ENCODE measurements around the gene RELT. TPM values are rescaled to one million over a fixed set of nuclear protein-coding genes. Genes with fewer than 3 reads are reported as not detected.

The RELT gene
- total RNA-seq, 2 donors from 2014 or later = 17.3 to 19.6 TPM

DNA sequence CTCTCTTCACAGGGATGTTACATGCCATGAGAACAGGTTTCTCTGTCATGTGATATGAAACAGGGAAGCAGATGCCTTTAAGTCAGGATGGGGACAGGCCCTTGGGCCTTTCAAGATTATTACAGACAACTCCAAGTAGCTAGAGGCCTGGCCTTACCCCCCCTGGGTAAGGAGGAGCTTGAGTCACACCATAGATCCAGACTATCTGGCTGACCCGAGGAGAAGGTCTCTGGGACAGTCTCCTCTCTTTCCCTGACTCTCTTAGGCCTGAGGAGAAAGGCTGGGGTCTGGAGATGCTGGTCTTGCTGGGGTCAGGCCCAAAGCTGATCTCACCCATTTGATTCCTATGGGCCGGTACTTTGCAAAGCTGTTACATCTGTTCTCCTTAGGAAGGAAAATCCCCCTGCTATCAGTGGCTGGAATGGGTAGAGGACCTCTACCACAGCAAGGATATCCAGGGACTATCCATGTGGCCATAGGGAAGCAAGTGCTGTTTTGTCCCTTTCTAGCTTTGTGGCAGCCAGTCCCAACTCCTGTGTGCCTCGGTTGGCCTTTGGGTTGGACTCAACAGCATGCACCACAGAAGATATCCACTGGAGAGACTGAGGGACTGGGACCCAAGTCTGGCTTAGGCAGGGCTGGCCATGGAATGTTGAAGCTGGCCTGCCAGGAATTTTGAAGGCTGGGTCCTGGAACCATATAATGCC is 25.2 kb downstream of the RELT start:
- peaks cover 0 to 4% of the 10 kb centered on the region in 2 donors for H3K36me3 Mint-ChIP-seq (ENCODE audit: insufficient read depth in 2 of 2)
- ATAC-seq (replicated peaks in 1 of 2) (no peak), DNase-seq (no peak)
- no peak overlapping the region for H3K4me3 Mint-ChIP-seq
- H3K27me3 Mint-ChIP-seq (ENCODE audit: low read depth) = no peaks in the 10 kb centered on the region
- H3K4me1 Mint-ChIP-seq (ENCODE audit: low read depth) = no peaks in the 10 kb centered on the region
- no peak overlapping the region for H3K27ac Mint-ChIP-seq
- H3K9me3 Mint-ChIP-seq = no peaks in the 10 kb centered on the region

DNA sequence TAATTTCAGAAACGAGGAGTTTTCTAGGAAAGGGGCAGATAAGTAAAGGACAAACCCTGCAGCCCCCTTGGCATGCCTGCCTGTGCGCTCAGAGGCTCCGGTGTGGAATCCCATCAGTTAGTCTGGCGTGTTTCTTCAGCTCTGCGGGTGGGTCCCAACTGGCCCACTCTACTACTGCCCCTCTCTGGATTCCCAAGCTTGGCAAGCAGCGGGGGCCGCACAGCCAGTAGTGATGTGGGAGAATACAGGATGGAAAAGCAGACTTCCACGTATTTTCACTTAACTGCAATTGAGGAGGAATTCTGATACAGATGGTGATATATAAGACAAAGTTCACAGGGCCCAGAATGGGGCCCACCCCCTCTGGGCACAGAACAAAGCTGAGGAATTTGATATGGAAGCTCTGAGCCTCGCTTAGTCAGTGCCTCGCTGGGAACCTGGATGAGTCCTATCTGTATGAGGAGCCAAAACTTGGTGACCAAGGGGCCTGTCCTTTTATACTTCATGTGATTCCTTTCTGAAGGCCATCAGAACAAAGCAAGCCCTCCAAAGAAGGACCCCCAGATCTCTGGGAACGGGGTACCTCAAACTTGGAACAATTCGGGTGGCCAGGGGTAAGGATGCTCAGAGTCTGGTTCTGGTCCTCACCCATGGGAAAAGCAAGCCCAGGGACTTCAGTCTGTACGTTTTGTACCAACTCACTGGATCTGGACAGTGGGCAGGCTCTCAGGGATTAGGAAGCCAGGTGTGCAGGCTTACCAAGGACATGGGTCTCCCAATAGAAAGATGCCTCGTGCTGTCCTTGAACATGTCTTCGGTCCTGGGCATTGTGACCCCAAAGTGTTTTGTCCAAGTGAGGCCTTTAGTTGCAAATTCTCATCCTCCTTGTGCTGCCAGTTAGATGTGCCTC is 26.0 kb downstream of the RELT start:
- no peak overlapping the region for H3K4me3 Mint-ChIP-seq
- H3K27ac Mint-ChIP-seq = no peak overlapping the region
- no peaks in the 10 kb centered on the region for H3K9me3 Mint-ChIP-seq
- DNase-seq (no peak), ATAC-seq (replicated peaks in 1 of 2) (no peak)
- H3K27me3 Mint-ChIP-seq (ENCODE audit: low read depth) = no peaks in the 10 kb centered on the region
- peaks cover 0 to 1% of the 10 kb centered on the region in 2 donors for H3K36me3 Mint-ChIP-seq (ENCODE audit: insufficient read depth in 2 of 2)
- no peaks in the 10 kb centered on the region for H3K4me1 Mint-ChIP-seq (ENCODE audit: low read depth)

DNA sequence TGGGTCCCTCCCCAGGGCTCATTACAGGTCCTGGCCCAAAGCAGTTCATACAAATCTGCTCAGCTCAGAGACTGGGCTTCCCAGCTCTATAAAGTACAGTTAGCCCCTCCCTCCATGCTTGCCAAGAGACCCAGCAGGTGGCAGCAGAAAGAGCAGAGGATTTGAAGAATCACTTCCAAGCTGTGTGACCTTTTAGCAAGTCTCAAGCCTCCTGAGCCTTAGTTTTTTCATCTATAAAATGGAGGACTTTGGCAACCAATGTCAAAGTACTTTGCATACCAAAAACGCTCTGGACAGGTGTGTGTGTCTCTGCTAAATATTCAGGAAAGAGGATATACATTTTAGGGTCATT is 26.6 kb downstream of the RELT start:
- ATAC-seq (replicated peaks in 1 of 2) (peak; percentile 35 to 46), DNase-seq (no peak)
- Mint-ChIP-seq H3K27me3 (ENCODE audit: low read depth) (no peaks in the 10 kb centered on the region), H3K4me1 (ENCODE audit: low read depth) (no peaks in the 10 kb centered on the region), H3K9me3 (no peaks in the 10 kb centered on the region), H3K4me3 (no peak overlapping the region), H3K27ac (peak overlapping the region; percentile 22), H3K36me3 (ENCODE audit: insufficient read depth in 2 of 2) (peaks cover 0 to 1% of the 10 kb centered on the region in 2 donors)

DNA sequence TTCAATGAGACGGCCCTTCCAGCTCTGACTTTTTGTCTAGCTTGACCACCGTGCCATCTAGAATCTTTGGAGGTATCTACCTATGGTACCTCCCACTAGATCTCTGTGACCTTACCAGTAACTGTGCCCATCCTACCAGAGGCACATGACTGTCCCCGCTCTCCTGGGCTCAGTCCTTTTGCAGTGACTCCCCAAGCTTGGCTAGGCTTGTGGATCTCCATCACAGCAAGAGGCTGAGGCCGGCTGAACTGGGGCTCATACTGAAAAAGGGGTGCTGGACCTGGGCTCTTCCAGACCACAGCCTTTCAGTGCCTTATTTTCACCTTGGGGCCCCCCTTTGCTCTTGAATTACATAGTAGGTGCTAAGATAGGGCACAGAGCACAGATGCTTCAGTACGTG is 27.3 kb downstream of the RELT start:
- no peaks in the 10 kb centered on the region for H3K9me3 Mint-ChIP-seq
- peaks cover 0 to 3% of the 10 kb centered on the region in 2 donors for H3K36me3 Mint-ChIP-seq (ENCODE audit: insufficient read depth in 2 of 2)

DNA sequence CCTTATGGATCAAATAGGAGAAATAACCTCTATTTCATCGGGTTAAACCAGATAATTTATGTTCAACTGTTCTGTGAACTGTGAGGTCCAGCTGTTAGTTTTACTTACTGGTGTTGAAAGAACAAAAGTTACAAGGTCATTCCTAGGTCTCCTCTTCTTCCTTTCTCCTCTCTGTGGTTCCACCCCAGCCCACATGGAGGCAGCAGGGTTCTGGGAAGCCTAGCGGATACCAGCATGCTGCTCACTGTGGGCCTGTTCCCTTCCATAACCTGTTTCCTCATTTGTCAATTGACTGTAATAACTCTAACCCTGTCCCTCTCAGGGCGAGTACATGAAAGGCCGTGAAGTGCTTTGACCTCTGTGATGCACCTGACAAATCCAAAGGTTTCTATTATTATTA is 27.8 kb downstream of the RELT start:
- ATAC-seq (replicated peaks in 1 of 2) (no peak), DNase-seq (no peak)
- no peaks in the 10 kb centered on the region for H3K4me1 Mint-ChIP-seq (ENCODE audit: low read depth)
- no peaks in the 10 kb centered on the region for H3K9me3 Mint-ChIP-seq
- peaks cover 3 to 6% of the 10 kb centered on the region in 2 donors for H3K36me3 Mint-ChIP-seq (ENCODE audit: insufficient read depth in 2 of 2)
- H3K27me3 Mint-ChIP-seq (ENCODE audit: low read depth) = no peaks in the 10 kb centered on the region
- no peak overlapping the region for H3K4me3 Mint-ChIP-seq
- H3K27ac Mint-ChIP-seq = no peak overlapping the region

More for the DNA sequence above, 27.3 kb downstream of the RELT start:
- H3K27me3 Mint-ChIP-seq (ENCODE audit: low read depth) = no peaks in the 10 kb centered on the region
- H3K4me1 Mint-ChIP-seq (ENCODE audit: low read depth) = no peaks in the 10 kb centered on the region
- no peak for ATAC-seq (replicated peaks in 1 of 2)
- DNase-seq = no peak
- peak overlapping the region; percentile 31 for H3K27ac Mint-ChIP-seq
- no peak overlapping the region for H3K4me3 Mint-ChIP-seq

DNA sequence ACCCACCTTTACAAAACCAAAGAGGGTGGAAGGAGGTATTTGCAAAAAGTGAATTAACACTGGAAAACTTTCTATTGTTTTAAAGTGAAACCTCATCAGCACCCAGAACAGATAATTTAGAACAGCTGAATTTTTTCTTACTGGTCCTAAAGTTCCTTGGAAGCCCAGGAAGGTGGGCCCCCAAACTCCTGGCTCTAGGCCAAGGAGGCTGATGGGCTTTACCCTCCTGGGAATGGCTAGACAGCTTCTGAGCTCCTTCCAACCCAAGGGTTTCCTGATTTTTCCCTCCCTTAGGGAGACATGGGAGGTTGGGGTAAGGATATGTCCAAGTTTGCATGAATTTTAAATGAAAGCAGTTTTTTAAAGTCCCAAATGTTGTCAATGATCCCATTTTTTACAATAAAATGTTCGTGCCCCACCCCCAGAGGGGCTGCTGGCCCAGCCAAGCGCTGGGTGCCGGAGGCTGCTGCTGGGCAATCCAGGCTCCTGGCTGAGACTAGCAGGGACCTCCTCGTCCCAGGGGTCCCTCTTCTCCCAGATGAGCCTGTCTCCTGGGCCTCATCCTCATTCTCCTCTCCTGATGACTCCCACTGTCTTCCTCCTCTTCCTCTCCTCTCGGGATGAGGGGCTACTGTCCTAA is 28.4 kb downstream of the RELT start:
- no peaks in the 10 kb centered on the region for H3K27me3 Mint-ChIP-seq (ENCODE audit: low read depth)
- H3K4me1 Mint-ChIP-seq (ENCODE audit: low read depth) = no peaks in the 10 kb centered on the region
- H3K36me3 Mint-ChIP-seq (ENCODE audit: insufficient read depth in 2 of 2) = peaks cover 3 to 7% of the 10 kb centered on the region in 2 donors
- ATAC-seq (replicated peaks in 1 of 2) (no peak), DNase-seq (no peak)
- no peak overlapping the region for H3K27ac Mint-ChIP-seq
- H3K4me3 Mint-ChIP-seq = no peak overlapping the region
- no peaks in the 10 kb centered on the region for H3K9me3 Mint-ChIP-seq

DNA sequence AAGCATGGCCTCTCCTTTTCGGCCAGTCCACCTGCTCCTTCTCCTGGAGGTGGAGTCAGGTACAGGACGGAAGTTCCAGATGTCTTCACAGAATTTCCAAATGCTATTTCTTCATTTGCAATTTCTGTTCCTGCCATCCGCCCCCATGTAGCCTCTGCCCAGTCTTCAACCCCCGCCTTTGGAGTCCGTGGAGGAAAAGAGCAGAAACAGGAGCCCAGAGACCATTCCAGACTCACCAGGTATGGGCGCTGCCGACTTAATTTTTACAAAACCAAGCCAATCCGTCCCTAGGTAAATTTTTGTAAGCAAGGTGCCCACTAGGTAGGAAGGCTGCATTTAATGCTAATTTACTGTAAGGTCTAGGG is 28.9 kb downstream of the RELT start:
- H3K4me1 Mint-ChIP-seq (ENCODE audit: low read depth) = no peaks in the 10 kb centered on the region
- no peak overlapping the region for H3K27ac Mint-ChIP-seq
- DNase-seq (no peak), ATAC-seq (replicated peaks in 1 of 2) (no peak)
- peaks cover 3 to 7% of the 10 kb centered on the region in 2 donors for H3K36me3 Mint-ChIP-seq (ENCODE audit: insufficient read depth in 2 of 2)
- no peaks in the 10 kb centered on the region for H3K27me3 Mint-ChIP-seq (ENCODE audit: low read depth)
- no peaks in the 10 kb centered on the region for H3K9me3 Mint-ChIP-seq
- H3K4me3 Mint-ChIP-seq = no peak overlapping the region

DNA sequence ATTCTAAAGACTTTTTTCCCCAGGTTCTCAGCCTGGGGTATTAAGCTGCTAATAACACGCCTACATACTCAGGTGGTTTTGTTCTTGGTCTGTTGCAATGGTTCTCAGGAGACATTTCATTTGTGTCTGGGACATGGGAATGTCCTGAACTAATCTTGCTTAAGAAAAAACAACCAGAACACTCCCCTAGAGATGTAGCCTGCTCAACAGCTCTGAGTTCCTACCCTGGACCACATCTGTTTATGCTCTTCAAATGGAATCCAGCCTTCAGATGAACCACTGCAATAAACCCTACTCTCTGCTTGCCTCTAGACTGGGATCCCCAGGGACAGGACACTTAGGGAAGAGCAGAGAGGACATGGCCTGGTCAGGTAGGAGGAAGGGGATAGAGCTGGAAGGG is 29.9 kb downstream of the RELT start:
- H3K27me3 Mint-ChIP-seq (ENCODE audit: low read depth) = no peaks in the 10 kb centered on the region
- peaks cover 3 to 7% of the 10 kb centered on the region in 2 donors for H3K36me3 Mint-ChIP-seq (ENCODE audit: insufficient read depth in 2 of 2)
- H3K4me3 Mint-ChIP-seq = no peak overlapping the region
- H3K27ac Mint-ChIP-seq = no peak overlapping the region
- no peaks in the 10 kb centered on the region for H3K4me1 Mint-ChIP-seq (ENCODE audit: low read depth)
- H3K9me3 Mint-ChIP-seq = no peaks in the 10 kb centered on the region
- no peak for DNase-seq
- no peak for ATAC-seq (replicated peaks in 1 of 2)

DNA sequence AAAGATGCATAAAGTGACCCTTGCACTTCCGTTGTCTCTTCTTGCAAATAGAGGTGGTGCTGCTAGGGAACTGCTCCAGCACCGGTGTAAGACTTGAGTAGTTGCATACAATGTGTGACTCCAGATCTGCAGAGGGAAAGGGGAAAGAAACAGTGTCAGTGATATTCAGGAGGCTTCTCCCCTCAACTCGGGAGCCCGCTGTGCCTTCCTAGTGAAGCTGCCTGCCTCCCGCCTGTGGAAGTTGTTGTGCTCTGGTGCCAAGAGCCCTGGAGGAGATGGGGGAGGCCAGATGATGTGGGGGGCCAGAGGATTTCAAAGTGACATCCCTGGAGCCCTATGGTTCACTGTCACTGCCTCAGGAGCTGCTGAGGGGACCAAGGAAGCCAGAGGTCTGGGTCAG is 30.4 kb downstream of the RELT start:
- Mint-ChIP-seq H3K9me3 (no peaks in the 10 kb centered on the region), H3K36me3 (ENCODE audit: insufficient read depth in 2 of 2) (peaks cover 3 to 7% of the 10 kb centered on the region in 2 donors), H3K27ac (no peak overlapping the region), H3K4me3 (no peak overlapping the region), H3K27me3 (ENCODE audit: low read depth) (no peaks in the 10 kb centered on the region), H3K4me1 (ENCODE audit: low read depth) (no peaks in the 10 kb centered on the region)
- no peak for ATAC-seq (replicated peaks in 1 of 2)
- DNase-seq = no peak

DNA sequence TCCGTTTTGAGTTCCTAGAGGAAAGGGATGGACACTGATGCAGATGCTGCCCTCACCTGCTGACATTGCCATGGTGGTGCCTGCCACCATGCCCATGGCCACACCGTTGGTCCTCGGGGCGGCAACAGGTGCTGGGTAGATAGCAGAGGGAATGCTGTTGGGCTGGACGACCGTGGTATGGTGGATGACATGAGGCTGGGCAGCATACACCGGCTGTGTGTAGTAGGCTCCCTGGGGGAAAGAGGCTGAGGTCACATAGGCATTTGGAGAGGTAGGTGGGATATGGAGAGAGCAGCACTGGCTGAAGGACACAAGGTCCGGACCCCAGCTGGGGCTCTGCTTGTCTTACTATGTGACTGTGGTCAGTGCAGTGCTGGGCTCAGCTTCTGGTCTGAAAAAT is 33.2 kb downstream of the RELT start:
- Mint-ChIP-seq H3K4me1 (ENCODE audit: low read depth) (no peaks in the 10 kb centered on the region), H3K36me3 (ENCODE audit: insufficient read depth in 2 of 2) (peaks cover 3 to 7% of the 10 kb centered on the region in 2 donors), H3K4me3 (no peak overlapping the region), H3K27ac (no peak overlapping the region), H3K27me3 (ENCODE audit: low read depth) (no peaks in the 10 kb centered on the region), H3K9me3 (no peaks in the 10 kb centered on the region)
- DNase-seq = no peak
- ATAC-seq (replicated peaks in 1 of 2) = no peak

DNA sequence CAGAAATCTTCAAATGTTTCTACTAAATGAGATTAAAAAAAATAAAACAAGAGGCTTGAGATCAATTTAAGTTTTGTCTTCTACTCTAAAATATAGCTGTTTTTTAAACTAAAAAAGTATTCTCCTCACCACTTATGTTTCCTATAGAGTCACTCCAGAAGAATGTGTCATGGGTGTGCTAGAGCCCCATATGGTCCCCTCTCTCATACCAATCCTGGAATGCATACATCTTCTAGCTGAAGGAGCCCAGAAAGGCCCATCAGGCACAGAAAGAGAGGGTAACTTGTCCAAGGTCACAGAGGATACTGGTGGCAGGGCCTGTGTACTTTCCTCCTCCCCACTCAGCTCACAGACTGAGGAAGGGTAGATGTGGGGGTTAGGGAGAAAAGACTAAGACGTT is 34.4 kb downstream of the RELT start:
- ATAC-seq (replicated peaks in 1 of 2) (no peak), DNase-seq (no peak)
- Mint-ChIP-seq H3K27ac (no peak overlapping the region), H3K36me3 (ENCODE audit: insufficient read depth in 2 of 2) (peaks cover 3 to 7% of the 10 kb centered on the region in 2 donors), H3K27me3 (ENCODE audit: low read depth) (no peaks in the 10 kb centered on the region), H3K9me3 (no peaks in the 10 kb centered on the region), H3K4me3 (no peak overlapping the region), H3K4me1 (ENCODE audit: low read depth) (no peaks in the 10 kb centered on the region)

DNA sequence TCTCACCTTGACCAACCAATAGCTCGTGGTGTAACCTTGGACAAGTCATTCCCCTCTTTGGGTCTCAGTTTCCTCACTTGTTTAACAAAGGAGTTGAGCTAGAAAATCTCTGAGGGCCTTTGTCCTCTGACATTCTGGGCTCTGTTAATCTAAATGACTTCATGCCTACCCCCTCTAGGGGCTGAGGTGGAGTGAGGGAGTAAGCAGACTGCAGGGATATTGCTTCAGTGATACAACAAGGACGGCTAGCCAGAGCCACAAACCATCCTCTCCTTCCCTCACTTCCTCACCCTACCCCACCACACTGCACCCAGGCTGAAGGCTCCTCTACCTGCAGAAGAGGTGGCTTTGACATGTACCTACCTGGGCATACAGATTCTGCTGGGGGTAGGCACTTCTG is 34.8 kb downstream of the RELT start:
- no peaks in the 10 kb centered on the region for H3K4me1 Mint-ChIP-seq (ENCODE audit: low read depth)
- H3K9me3 Mint-ChIP-seq = no peaks in the 10 kb centered on the region
- ATAC-seq (replicated peaks in 1 of 2) (no peak), DNase-seq (no peak)
- no peak overlapping the region for H3K27ac Mint-ChIP-seq
- H3K27me3 Mint-ChIP-seq (ENCODE audit: low read depth) = no peaks in the 10 kb centered on the region
- H3K4me3 Mint-ChIP-seq = no peak overlapping the region
- H3K36me3 Mint-ChIP-seq (ENCODE audit: insufficient read depth in 2 of 2) = peaks cover 3 to 7% of the 10 kb centered on the region in 2 donors

DNA sequence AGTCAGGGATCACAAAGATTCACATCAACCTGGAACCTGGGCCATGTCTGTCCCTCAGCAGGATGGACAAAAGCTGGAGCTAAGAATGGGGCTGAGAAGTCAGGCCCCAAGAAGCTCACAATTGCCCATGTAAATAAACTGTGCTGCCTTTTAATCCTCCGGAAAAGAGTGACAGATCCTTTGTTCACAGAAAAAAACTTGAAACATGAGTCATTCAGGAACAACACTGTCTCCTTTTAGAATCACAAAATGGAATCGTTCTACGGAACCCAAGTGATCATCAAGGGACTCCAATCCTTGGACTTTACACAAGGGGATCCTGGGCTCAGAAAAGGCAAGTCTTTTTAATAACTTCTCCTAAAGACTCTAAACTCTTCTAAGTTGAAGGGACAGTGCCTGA is 36.1 kb downstream of the RELT start:
- Mint-ChIP-seq H3K4me3 (no peak overlapping the region), H3K27me3 (ENCODE audit: low read depth) (no peaks in the 10 kb centered on the region), H3K27ac (no peak overlapping the region), H3K9me3 (no peaks in the 10 kb centered on the region), H3K36me3 (ENCODE audit: insufficient read depth in 2 of 2) (peaks cover 3 to 7% of the 10 kb centered on the region in 2 donors), H3K4me1 (ENCODE audit: low read depth) (peaks cover 9% of the 10 kb centered on the region)
- DNase-seq (no peak), ATAC-seq (replicated peaks in 1 of 2) (no peak)

All from activated T-cell treated with anti-CD3 and anti-CD28 coated beads, Interleukin-2, amount 50 U/mL, for 72 hours (primary cell).